HG03354 (cell line): ENCODE measurements around the gene ODF2L.
A peak's percentile ranks its signal among the peaks of the same experiment; 100 is the strongest.

Experiments
- ATAC-seq: cut with Tn5 transposase; IDR thresholded peaks from one replicate; pipeline ENCODE4 v1.9.1; 2021; ENCODE audit warnings: mild to moderate bottlenecking; ENCODE audit not compliant: unreplicated experiment, poor library complexity, severe bottlenecking

Gene ODF2L, protein sequence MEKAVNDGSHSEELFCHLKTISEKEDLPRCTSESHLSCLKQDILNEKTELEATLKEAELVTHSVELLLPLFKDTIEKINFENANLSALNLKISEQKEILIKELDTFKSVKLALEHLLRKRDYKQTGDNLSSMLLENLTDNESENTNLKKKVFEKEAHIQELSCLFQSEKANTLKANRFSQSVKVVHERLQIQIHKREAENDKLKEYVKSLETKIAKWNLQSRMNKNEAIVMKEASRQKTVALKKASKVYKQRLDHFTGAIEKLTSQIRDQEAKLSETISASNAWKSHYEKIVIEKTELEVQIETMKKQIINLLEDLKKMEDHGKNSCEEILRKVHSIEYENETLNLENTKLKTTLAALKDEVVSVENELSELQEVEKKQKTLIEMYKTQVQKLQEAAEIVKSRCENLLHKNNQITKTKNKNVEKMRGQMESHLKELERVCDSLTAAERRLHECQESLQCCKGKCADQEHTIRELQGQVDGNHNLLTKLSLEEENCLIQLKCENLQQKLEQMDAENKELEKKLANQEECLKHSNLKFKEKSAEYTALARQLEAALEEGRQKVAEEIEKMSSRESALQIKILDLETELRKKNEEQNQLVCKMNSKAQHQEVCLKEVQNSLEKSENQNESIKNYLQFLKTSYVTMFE

DNA sequence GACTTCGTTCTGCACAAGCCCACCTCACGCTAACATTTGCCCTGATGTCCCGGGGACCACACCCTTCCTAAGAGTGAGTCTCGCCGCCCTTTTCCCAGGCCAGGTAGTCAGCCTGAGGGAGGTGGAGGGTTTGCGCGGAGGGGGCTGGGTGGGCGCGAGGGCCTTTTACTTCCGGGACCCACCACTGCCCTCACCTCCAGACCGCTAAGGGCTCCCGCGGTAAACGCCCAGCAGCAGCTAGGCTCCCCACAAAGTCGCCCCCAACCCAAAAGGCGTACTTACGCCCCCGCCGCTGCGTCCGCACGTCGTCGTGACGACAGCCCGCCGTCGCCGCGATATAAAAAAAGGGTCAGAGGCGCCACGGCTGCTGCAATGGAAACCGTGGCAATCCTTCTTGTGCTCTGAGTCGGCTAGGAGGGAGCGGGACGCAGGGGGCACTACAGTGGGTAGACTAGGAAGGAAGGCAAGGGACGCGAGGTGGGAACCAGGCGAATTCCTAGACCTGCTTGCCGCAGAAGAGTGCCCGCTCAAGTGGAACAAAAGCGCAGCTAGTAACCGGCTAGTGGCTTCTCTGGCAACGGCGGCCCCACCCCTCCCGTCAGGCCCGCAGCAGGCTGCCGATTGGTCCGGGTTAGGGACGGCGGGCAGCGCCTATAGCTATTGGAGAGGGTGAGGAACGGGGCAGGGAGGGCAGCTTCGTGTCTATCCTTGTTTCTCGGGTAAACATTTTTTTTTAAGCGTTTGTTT, at the start of gene ODF2L:
Gene ODF2L (minus strand): TSS at position 573 of the 747 bp plus-strand sequence. CDS start 9,296 bp downstream, outside the sequence.
- peak; percentile 100 for ATAC-seq

DNA sequence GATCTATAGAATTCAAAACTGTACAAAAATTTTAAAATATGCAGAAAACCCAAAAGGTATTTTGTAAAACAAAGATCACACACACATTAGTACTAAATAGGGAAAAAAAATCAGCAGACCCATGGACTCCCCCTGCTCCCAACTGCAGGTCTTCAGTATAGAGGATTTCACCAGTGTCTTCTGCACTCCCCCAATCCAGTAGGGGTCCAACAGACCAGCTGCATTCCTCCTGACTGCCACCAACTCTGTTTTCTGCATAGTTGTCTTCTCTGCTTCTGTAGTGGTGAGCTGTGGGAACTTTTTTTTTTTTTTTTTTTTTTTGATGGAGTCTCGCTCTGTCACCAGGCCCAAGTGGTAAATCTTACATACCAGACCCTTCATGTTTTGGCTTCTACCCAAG, 49.8 kb upstream of the ODF2L start:
- ATAC-seq: no peak

DNA sequence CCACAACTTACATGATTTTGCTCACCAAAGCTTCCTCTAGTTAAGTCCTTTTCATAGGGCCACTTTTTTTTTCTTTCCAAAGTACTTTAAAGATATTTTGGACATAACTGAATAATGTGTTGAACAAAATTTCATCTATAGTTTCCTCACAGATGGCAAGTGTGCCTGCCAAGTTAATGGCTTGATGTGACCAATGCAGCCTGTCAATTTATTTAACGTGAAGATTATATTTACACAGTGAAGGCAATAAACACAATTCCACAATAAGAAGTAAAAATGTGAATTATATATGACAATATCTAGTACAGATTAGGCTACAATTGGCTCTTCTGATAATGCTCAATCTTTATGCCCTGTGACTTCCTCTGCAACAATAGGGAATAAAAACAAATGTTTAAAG, 45.9 kb upstream of the ODF2L start:
- no peak for ATAC-seq

DNA sequence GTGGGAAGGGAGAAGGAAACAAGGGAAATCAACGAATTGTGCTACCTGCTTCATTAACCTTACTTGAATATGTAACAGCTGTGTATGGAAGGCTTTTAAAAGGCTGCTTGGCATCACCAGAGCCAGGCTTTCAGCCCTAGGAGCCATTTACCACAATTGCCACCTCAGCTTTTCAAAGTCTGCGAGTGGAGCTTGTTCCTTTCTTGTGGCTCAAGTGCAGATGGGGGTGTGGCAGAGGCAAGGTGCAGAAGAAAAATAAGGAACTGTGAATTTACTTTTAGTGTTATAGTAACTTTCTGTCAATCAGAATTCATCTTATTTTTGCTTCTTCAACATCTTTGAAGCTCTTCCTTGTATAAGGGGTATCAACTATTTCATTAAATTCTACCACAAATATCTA, 45.5 kb upstream of the ODF2L start:
- no peak for ATAC-seq

DNA sequence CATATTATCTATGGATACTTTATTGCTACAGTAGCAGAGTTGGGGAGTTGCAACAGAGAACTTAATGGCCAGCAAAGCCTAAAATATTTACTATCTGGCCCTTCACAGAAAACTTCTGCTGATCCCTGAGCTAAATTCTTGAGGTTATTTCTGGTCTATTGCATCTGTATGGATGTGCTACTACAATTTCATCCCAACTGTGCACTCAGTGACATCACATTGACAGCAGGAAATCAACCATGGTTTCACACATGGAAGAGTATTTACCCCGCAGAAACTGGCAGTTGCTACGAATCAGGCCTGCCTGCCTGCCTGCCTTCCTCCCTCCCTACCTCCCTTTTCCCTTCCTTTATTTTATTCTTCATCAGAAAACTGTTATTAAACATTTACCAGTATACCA, 39.9 kb upstream of the ODF2L start:
- no peak for ATAC-seq

DNA sequence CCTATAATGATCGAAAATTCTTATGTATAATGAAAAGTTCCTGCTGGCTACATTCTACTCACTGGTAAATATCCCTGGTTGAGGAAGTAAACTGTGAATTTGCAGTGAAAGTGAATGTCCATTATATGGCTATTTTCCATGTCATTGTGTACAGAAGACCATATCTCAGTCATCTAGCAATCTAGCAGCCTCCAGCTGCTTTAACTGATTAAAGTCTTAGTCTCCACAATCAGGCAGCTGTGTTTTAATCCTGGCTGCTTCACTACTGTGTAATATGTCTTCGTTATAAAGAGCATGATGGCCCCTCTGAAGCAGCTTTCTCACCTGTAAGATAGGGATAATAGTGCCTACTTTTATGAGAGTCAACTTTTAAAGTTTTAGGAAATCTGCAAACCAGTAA, 39.2 kb upstream of the ODF2L start:
- no peak for ATAC-seq

DNA sequence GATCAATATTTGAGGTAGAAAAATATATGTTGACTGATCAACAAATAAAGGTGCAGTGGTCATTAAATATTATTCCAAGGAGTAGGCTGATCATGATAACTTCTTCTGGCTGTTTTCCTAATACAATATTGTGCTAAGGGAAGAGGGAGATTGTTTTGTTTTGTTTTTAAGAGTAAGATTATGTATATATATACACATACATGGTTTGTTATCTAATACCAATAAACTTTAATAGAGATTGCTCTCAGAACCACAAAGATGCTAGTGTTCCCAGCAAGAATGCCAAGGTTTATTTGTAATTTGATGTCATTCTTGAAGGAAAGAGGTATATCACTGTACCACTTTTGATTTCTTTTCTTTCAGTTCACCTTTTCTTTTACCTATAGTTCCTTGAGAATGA, 37.9 kb upstream of the ODF2L start:
- ATAC-seq: no peak

DNA sequence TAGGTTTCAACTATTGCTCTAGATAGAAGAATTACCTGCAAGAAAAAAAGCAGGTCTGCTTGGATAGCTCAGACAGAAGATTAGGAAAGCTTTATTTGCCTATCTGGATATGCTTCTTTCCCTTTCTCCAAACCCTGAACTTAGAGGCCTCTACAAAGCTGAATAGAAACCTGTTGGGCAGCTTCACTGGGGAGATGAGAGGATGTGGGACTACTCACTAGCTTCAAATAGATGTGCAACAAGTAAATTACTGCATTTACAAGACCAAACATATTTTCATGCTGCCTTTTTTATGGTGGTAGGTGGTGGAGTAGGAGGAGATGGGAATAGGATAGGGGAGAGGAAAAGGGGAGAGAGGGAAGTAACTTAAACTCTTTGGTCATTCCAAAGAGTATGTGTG, 34.3 kb upstream of the ODF2L start:
- no peak for ATAC-seq

DNA sequence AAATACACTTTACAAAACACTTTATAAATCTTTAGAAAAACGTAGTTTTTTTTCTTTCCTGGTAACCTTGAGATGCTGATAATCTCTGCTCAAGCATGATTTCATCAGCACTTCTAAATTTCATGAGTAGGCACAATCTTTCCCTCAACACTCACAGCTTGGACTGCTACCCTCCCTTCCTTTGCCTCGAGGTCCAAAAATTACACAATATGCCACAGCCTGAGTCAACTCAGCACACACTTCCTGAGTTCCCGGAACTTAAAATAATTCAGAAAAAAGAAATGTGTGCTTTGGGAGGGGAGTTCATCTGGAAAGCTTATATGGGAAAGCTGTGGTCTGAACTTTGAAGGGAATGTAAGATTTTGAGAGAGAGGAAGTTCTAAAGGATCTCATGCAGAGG, 33.7 kb upstream of the ODF2L start:
- no peak for ATAC-seq

DNA sequence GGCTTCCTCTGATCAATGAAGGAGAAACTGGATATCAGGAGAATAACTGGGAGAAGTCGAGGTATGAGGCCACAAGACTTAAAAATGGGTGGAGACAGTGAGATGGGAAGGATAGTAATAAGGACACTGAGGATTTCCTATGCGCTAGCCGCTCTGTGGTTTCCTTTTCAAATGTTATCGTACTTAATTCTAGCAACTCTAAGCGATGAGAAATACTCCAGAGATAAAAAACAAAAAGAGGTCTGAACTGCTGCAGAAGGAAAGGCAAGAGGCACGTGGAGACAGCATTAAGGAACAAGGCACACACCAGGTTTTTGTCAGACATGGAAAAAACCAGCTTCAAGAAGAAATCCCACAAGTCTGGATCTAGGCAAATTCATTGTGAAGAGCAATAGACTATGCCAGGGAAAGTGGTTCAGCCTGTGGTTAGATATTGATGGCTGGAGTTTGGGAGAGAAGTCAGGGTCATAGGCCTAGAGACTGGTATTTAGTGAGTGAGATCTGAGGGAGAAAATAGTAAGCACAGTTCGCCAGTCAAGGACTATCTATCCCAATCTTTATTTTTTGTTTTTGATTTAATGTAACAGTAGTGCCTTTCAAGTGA, 33.1 kb upstream of the ODF2L start:
- no peak for ATAC-seq

DNA sequence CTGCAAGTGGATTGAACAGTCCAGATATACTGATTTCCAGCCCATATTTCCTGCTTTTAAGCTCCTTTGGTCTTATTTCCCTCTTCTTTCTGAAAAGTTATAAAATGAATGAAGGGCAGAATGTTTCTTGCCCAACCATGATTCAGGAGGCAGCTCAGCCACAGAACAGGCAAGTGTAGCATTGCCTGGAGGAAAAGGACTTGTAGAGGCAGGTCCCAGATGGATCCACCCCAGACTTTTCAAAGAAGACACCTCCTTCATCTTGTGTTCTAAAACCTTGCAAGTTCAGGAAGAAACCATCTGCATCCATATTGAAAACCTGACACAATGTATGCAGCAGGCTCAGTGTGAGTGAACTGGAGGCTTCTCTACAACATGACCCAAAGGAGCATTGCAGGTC, 27.8 kb upstream of the ODF2L start, which contains the start of gene CLCA2:
Gene CLCA2 (plus strand): TSS at position 299 of the 400 bp plus-strand sequence. CDS start 77 bp downstream, at position 376.
- ATAC-seq: no peak

DNA sequence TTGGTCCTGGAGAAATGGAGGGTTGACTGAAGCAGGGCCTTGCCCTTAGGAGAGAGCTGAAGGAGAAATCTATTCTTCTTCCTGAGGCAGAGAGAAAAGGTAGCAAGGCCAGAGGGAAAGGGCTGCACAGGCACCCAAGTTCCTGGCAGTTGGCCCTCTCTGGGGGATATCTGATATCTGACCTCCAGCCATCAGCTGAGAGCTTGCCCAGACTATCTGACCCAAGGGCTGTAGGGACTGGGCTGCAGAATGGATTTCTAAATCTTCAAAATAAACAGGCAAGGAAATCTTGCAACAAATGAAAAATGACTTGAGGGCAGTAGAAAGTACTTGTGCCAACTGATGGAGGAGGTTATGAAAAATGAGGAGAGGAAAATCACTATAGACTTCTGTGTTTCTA, 27.4 kb upstream of the ODF2L start:
- no peak for ATAC-seq

DNA sequence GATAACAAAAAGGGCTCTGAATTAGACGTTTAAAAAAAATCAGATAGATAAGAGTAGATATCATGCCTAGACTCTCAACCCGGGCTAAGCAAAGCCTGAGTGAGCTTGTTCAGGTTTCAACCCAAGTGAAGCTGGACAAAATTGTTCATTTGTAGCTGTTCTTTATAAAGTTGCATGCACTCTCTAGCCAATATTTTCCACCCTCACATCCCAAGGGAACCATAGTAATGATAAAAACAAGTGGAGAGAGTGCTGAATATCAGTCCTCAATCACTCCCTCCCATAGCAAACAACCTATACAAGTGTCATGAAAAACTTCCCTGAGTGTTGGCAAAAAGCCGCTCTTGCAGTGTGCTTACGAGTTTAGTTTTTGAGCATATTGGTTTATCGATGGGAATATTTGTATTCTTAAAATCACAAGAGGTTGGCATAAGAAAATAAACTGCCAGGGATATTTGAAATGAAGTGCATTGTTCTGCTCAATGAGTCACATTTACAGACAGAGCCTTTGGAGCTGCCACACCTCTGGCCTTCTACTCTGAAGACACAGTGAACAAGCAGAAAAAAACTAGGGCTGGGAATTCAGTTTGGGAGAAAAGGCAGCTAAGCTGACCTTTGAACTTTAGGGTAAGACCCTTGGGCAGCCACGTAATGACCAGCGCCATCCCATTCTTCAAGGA, 25.6 kb upstream of the ODF2L start:
- ATAC-seq: no peak

DNA sequence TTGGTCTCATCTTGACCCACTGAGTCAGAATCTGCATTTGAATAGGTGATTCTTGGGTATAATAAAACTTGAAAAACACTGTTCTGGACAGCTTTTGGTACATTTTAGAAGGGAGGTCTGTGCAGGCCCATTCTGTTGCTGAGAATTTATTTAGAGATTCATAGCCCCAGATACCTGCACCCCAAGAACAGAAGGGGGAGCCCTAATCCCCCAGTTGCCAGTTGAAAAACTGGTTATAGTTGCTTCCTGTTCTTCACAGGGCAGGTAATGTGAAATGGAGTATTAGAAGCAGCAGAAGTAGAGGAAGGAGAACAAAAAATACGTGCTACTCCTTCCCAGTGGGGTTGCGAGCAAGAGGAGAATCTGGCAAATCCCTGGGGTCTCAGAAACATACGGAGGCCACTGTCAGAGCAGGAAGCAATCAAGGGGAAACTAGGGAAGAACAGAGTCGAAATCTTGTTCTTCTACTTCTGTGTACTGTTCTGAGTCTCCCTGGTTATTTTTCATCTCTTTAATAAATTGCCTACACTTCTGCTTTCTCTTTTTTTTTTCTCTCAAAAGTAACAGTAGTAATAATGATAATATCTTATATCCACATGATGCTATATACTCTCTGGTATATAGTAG, 23.3 kb upstream of the ODF2L start:
- ATAC-seq: peak; percentile 84

DNA sequence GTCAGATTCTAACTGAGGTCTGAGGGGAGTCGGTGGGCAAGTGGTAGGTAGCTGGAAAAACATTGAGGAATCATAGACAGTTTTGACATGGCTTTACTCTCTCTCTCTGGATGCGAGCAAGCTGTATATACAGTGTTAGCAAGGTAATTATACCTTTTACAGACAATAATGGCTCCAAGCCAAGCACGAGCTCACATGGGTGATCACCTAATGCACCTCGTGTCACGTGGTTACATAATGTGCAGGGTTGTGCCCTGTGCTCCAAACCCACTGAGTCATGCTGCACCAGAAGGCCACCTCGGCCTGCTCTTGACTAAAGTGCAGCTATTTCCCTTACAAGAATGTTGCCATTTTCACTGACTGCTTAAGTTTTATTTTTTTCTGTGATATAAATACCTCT, 20.2 kb upstream of the ODF2L start:
- no peak for ATAC-seq

DNA sequence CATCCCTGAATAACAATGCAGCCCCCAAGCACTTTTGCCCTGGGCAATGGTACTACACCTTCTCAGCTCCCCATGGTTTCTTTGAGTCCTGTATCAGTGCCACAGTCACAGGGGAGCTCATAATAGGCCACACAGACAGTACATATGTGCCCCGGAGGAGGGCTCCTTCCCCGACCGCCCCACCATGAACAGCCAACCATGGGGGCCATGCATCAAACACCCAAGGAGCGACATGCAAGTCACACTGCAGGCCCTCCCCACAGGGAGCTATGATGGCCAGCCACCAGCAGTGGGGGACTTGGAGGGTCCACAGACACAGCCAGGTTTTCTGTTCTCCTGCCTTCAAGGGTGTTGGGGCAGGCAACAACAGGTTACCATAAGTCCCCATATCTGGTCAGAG, 14.8 kb upstream of the ODF2L start:
- ATAC-seq: no peak

DNA sequence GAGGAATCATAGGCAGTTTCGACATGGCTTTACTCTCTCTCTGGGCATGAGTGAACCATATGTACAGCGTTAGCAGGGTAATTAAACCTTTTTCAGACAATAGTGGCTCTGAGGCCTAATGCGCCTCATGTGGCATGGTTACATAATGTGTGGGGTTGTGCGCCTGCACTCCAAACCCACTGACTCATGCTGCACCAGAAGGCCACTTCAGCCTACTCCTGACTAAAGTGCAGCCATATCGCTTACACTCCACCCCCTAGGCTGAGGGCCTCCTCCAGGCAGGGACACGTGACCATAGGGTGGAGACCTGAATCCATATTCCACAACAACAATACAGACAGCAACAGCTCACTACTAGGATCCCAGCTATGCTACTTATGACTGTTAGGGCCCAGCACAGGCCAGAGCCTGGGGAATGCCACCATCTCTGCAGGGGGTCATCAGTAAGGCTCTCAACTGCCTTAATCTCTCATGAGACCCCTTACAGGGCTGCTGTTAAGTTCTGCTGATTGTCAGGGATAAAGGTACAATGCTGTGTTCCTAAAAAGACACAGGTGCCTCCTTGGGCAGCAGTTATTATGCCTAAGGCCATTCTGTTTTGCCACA, 13.4 kb upstream of the ODF2L start:
- ATAC-seq: no peak

DNA sequence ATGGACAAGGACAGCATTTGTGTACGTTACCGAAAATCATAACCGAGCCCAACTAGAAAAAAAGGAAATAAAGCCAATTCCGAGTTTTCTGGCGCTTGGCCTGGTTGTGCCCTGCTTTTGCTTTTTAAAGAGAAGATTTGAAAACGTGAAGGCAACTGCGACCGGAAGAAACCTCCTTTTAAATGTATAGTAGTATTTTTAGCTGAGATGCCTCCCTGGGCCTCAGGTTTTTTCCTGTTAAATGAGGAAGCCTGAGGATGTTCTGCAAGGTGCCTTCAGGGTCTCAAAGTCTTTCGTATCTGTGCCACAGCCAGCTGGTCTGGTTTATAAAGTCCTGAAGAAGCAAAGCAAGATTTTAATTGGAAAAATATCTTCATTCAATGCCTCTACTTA, 371 bp upstream of the ODF2L start:
- peak; percentile 29 for ATAC-seq

DNA sequence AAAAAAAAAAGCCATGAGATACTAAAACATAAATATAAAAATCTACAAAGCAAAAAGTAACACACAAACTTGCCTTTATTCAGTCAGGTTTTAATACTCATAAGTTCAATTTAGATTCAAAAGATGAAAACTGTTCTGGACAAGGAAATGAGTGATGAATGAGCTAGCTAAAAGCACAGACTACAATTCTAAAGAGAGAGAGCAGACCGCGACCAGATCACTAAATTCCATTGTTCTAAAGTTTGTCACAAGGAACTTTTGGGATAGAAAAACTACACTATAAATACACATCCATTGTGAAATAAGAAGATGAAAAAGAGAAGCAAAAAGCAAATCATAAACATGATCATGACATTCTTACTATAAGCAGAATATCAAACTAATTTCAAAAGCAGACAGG, 1.7 kb downstream of the ODF2L start:
- ATAC-seq: no peak
